ENCODE measurements around the gene TSPO.

The TSPO gene

DNA sequence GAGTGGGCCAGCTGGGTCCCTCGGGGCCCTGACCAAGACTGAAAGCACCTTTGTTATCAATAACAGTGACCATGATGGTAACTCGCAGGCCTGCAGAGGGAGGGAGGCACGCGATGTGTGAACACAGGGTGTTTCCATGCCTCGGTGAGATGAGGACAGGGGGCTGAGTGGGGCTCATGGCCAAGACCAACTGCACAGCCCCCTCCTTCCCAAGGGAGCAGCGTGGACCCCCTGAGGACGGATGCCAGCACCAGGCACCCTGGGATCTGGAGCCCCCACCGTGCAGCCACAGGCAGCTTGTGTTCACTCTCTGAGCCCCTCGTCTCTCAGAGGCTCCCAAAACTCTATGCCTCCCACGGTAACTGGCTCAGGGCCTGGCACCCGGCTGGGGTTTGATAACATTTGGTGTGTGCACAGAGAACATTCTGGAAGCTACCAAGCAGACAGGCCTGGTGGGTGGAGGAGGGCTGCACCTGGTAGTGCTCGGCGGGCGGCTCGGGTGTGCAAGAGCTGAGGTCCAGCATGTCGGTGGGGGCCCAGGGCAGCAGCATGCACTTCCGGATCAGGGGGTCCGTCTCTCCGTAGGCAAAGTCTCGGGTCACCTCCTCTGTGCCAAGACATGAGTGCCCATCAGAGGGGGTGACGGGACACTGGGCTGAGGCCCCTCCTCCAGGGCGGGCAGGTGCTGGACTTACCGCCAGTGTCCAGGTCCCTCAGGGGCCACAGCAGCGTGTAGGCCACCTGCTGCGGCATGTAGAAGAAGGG, 28.0 kb downstream of the TSPO start:
- no peak for TF ChIP-seq CTCF (conservative IDR thresholded peaks at IDR 0.05; ENCODE audit: control insufficient read depth, insufficient read depth, low read depth, low read length)
- no peak overlapping the region for H3K4me3 ChIP-seq (ENCODE audit: control insufficient read depth, low read depth, low read length)
- no peak for DNase-seq (ENCODE audit: low read depth)

DNA sequence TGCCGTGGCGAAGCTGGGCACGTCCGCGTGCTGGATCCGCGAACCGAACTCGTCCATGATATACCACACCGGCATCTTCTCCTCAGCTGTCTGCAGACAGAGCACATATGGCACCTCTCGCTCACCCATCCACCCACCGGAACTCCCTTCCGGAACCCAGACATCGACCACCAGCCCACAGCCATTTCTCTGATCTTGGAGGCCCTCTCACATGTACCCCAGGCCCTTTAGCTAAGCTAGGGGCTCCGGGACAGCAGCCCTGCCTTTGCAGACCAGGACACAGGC, 28.5 kb downstream of the TSPO start:
- no peak for DNase-seq (ENCODE audit: low read depth)
- H3K4me3 ChIP-seq (ENCODE audit: control insufficient read depth, low read depth, low read length) = no peak overlapping the region
- TF ChIP-seq CTCF (conservative IDR thresholded peaks at IDR 0.05; ENCODE audit: control insufficient read depth, insufficient read depth, low read depth, low read length) = no peak

GRCh38 chr22:43180670-43181069, 29.3 kb downstream of the TSPO start:
- no peak for DNase-seq (ENCODE audit: low read depth)
- no peak for TF ChIP-seq CTCF (conservative IDR thresholded peaks at IDR 0.05; ENCODE audit: control insufficient read depth, insufficient read depth, low read depth, low read length)
- no peak overlapping the region for H3K4me3 ChIP-seq (ENCODE audit: control insufficient read depth, low read depth, low read length)

DNA sequence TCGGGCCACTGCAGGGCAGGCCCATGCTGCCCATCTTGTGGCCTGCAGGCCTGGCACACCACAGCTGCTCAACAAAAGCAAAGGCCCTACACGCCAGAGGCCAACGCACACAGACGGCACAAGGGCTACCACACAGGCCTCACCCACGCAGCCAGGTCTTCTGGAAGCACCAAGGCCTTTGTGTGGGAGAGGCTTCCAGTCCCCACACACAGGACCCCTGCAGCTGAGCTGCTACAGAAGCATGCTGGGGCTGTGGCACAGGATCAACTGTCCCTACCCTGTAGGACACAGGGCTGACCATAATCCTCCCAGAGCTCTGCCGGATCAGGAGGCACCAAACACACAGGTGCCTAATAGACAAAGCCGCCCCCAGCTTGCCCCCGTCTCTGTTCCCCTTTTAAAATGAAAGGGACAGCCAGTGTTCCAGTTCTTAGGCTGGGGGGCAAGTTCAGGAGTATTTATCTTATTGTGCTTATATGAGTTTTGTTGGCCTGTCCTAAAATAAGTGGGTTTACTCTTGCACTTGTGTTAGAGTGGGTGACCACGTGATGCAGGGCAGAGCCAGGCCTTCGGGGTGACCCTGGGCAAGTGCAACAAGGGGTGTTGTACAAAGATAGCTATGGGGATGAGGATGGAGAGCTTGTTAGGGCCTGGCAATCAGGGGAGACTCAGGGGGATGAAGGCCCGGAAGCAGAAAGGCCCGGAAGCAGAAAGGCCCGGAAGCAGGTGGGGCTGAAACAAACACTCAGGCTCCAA, 30.1 kb downstream of the TSPO start:
- TF ChIP-seq CTCF (conservative IDR thresholded peaks at IDR 0.05; ENCODE audit: control insufficient read depth, insufficient read depth, low read depth, low read length) = no peak
- no peak for DNase-seq (ENCODE audit: low read depth)
- H3K4me3 ChIP-seq (ENCODE audit: control insufficient read depth, low read depth, low read length) = no peak overlapping the region

DNA sequence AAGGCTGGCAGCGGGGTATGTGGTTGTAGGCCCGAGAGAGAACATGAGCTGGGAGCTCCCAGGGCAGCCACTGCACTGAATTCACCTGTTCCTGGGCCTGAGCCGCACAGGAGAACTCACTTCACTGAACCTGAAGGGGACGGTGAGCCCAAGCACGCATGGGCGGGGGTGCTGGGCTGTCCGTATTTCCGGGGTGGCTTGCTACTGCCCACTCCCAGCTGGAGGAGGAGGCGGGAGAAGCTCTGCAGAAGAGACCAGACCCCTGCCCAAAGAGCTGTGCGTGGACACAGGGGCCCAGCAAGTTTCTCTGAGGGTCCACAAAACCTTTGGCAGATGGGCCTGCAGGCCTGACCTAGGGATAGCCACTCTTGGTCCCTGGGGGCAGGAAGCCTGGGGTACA, 30.8 kb downstream of the TSPO start:
- no peak for TF ChIP-seq CTCF (conservative IDR thresholded peaks at IDR 0.05; ENCODE audit: control insufficient read depth, insufficient read depth, low read depth, low read length)
- no peak for DNase-seq (ENCODE audit: low read depth)
- H3K4me3 ChIP-seq (ENCODE audit: control insufficient read depth, low read depth, low read length) = no peak overlapping the region

- no peak for DNase-seq (ENCODE audit: low read depth)
- no peak overlapping the region for H3K4me3 ChIP-seq (ENCODE audit: control insufficient read depth, low read depth, low read length)
- TF ChIP-seq CTCF (conservative IDR thresholded peaks at IDR 0.05; ENCODE audit: control insufficient read depth, insufficient read depth, low read depth, low read length) = no peak
These were observed 31.4 kb downstream of the TSPO start for GRCh38 chr22:43182726-43183125.
